CD4-positive, alpha-beta T cell treated with Interleukin-17A for 1 hour (primary cell): ENCODE data around the gene PRR12.

ENCODE experiments used
- DNase-seq: peaks from one replicate; pipeline ENCODE4 v3.0.0-alpha.2; 2020

Gene PRR12

GRCh38 chr19:49564616-49565045 is 26.4 kb upstream of the PRR12 start:
- peak; percentile 47 for DNase-seq

- peak; percentile 51 for DNase-seq
Measured at GRCh38 chr19:49565261-49565660, 25.7 kb upstream of the PRR12 start.

GRCh38 chr19:49566302-49566701 is 24.7 kb upstream of the PRR12 start:
- no peak for DNase-seq

GRCh38 chr19:49567861-49568441 is 23.0 kb upstream of the PRR12 start:
- peak; percentile 92 for DNase-seq

GRCh38 chr19:49570138-49570856 is 20.7 kb upstream of the PRR12 start:
- peak; percentile 89 for DNase-seq

- peak; percentile 63 for DNase-seq
Measured at GRCh38 chr19:49570997-49571676, 19.8 kb upstream of the PRR12 start.

GRCh38 chr19:49573009-49573408 is 18.0 kb upstream of the PRR12 start:
- DNase-seq = no peak

GRCh38 chr19:49573425-49573824 is 17.6 kb upstream of the PRR12 start:
- DNase-seq = no peak

GRCh38 chr19:49574206-49574755 is 16.7 kb upstream of the PRR12 start:
- no peak for DNase-seq

- DNase-seq = no peak
Measured at GRCh38 chr19:49579193-49579592, 11.8 kb upstream of the PRR12 start.

- DNase-seq = no peak
Measured at GRCh38 chr19:49579947-49580263, 11.1 kb upstream of the PRR12 start.

- peak; percentile 98 for DNase-seq
Measured at GRCh38 chr19:49580264-49581006, 10.5 kb upstream of the PRR12 start, which contains the start of gene NOSIP. TSS of gene NOSIP (minus strand) at chr19:49580556. CDS start at chr19:49560691, 19,865 bp downstream.

- no peak for DNase-seq
Measured at GRCh38 chr19:49581007-49581508, 9.9 kb upstream of the PRR12 start, which contains the start of gene PRRG2. TSS of gene PRRG2 (plus strand) at chr19:49581316. CDS start at chr19:49583220, 1,904 bp downstream.

- no peak for DNase-seq
Measured at GRCh38 chr19:49583239-49583638, 7.7 kb upstream of the PRR12 start.

- no peak for DNase-seq
Measured at GRCh38 chr19:49585023-49585422, 6.0 kb upstream of the PRR12 start.

GRCh38 chr19:49587227-49587626 is 3.8 kb upstream of the PRR12 start:
- no peak for DNase-seq

- DNase-seq = peak; percentile 39
Measured at GRCh38 chr19:49588365-49589122, 2.4 kb upstream of the PRR12 start.

GRCh38 chr19:49589502-49589905 is 1.5 kb upstream of the PRR12 start:
- DNase-seq = peak; percentile 47

- DNase-seq = peak; percentile 98
Measured at GRCh38 chr19:49590071-49590970, 661 bp upstream of the PRR12 start.

- DNase-seq = peak; percentile 48
Measured at GRCh38 chr19:49591731-49592485, 926 bp downstream of the PRR12 start.
